ENCODE data around the gene ITPKA. TPM values are rescaled to one million over a fixed set of nuclear protein-coding genes. Genes with fewer than 3 reads are reported as not detected.

ITPKA gene
- polyA plus RNA-seq, 1 donor from 2014 or later, result 0.20 TPM

Small RNA genes lying within 50 kb of the gene (small RNA-seq; reads per million reads assigned to genes)
- gene RNU6-1169P, result 0 reads per million in 3 experiments

Other genes with a start within 250 kb of the ITPKA start
- gene OIP5, start 161.3 kb upstream of the ITPKA start, polyA plus RNA-seq, result 0.92 and 1.7 TPM in 2 replicates
- gene NUSAP1, start 161.0 kb upstream of the ITPKA start, polyA plus RNA-seq, result 8.6 and 13.6 TPM in 2 replicates
- 30.1 and 37.3 TPM in 2 replicates for gene NDUFAF1, start 91.4 kb upstream of the ITPKA start, polyA plus RNA-seq
- gene RTF1, start 76.8 kb upstream of the ITPKA start, polyA plus RNA-seq, result 77.9 and 84.1 TPM in 2 replicates
- 0.28 TPM in 1 of 2 replicates, not detected in the other for gene LTK, start 20.0 kb downstream of the ITPKA start, polyA plus RNA-seq
- gene RPAP1, start 50.4 kb downstream of the ITPKA start, polyA plus RNA-seq, result 9.4 and 10.4 TPM in 2 replicates
- 11.6 and 12.1 TPM in 2 replicates for gene TYRO3, start 65.3 kb downstream of the ITPKA start, polyA plus RNA-seq
- gene MGA, start 166.5 kb downstream of the ITPKA start, polyA plus RNA-seq, result 10.6 and 13.2 TPM in 2 replicates

Measured in neural cell (in vitro differentiated cells).